ENCODE data around the gene GJB1. TPM values are rescaled to one million over a fixed set of nuclear protein-coding genes. Genes with fewer than 3 reads are reported as not detected.

GJB1 gene
- total RNA-seq, 4 donors from 2014 or later, result not detected

DNA sequence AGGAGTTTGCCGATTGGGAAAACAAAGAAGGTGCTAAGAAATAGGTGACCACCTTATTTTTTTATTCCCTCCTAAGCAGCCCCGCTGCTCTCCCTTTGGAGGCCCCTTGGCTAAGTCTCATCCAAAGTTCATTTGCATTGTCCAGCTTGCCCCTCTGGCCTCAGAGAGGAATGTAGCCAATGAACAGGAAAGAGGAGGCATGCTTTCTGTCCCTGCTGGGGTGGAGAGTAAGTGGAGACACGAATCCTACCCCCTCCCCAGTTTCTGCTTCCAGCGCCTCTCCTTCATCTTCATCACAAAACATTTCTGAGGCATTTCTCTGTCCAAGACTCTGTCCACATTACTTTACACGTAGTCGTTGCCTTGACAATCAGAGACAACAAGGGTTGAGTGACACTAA lies 39.7 kb upstream of the GJB1 start:
- TF ChIP-seq EP300 (IDR thresholded peaks at IDR 0.05) (no peak), POLR2AphosphoS5 (IDR thresholded peaks at IDR 0.05) (no peak), POLR2A (IDR thresholded peaks at IDR 0.05) (no peak)
- TF ChIP-seq, protein P1, sequence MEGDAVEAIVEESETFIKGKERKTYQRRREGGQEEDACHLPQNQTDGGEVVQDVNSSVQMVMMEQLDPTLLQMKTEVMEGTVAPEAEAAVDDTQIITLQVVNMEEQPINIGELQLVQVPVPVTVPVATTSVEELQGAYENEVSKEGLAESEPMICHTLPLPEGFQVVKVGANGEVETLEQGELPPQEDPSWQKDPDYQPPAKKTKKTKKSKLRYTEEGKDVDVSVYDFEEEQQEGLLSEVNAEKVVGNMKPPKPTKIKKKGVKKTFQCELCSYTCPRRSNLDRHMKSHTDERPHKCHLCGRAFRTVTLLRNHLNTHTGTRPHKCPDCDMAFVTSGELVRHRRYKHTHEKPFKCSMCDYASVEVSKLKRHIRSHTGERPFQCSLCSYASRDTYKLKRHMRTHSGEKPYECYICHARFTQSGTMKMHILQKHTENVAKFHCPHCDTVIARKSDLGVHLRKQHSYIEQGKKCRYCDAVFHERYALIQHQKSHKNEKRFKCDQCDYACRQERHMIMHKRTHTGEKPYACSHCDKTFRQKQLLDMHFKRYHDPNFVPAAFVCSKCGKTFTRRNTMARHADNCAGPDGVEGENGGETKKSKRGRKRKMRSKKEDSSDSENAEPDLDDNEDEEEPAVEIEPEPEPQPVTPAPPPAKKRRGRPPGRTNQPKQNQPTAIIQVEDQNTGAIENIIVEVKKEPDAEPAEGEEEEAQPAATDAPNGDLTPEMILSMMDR (IDR thresholded peaks at IDR 0.05), result no peak
- peak overlapping the region in 2 of 4 donors; percentile 87 to 88 for H3K27ac ChIP-seq
- H3K4me3 ChIP-seq, result no peak overlapping the region
- no peak for ATAC-seq
- WGBS, 2 donors (ENCODE audit: low coverage in 1 of 2), result 60 to 80% methylated on average over 1 of the region's 6 CpGs
- no peaks in the 10 kb centered on the region for H3K27me3 ChIP-seq
- no peaks in the 10 kb centered on the region for H3K36me3 ChIP-seq
- H3K9me3 ChIP-seq, result no peaks in the 10 kb centered on the region
- H3K4me1 ChIP-seq, result peaks cover 0 to 16% (median 5%) of the 10 kb centered on the region in 3 donors

DNA sequence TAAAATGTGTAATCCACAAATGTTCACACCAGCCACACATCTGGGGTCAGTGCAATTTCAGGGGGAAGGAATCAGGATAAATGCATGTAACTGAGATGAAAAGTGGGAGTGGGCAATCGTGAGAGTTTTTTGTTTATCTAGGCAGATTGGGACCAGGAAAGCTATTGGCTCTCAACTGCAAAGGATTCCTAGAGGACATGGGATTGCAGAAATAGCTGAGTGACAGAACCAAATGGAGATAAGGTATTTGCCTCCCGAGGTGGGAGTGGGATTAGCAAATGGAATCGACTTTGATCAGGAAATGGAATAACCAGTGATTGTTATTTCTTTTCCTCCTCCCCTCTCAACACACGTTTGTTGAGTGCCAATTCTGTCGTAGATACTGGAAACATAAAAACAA lies 38.9 kb upstream of the GJB1 start:
- Histone ChIP-seq H3K27ac (no peak overlapping the region), H3K36me3 (no peaks in the 10 kb centered on the region), H3K27me3 (no peaks in the 10 kb centered on the region), H3K4me3 (no peak overlapping the region), H3K4me1 (peaks cover 0 to 16% (median 5%) of the 10 kb centered on the region in 3 donors), H3K9me3 (no peaks in the 10 kb centered on the region)
- ATAC-seq, result no peak
- 37 to 55% methylated on average over 4 to 5 of the region's 5 CpGs for WGBS, 2 donors (ENCODE audit: low coverage in 1 of 2)
- TF ChIP-seq EP300 (IDR thresholded peaks at IDR 0.05), result no peak

DNA sequence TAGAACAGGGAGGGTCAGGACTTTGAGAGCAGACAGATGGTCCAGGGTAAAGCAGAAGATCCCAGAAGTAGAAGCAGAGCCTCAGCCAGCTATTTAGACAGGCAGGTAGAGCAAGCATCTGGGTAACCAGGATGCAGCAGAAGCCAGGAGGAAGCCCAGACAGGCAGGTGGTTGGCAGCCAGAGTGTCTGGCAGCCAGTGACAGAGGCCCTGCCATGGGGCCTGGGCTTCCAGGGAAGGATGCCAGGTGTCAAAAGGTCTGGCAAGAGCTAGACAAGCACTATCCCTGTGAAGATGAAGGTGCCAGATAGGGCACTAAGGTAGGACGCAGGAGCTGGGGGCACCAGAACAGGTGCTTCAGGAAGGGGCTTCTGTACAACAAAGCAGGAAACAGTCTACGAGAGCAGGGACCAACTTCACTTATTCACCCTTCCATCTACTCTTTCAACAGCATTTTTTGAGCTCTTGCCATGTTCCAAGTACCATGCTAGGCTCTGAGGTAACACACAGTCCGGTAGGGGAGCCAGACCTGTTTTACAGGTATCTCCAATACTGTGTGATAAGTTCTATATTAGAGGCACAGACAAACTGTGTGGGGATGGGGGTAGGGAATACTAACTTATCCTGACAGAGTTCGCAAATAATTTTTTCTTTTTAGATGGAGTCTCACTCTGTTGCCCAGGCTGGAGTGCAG lies 38.1 kb upstream of the GJB1 start:
- no peaks in the 10 kb centered on the region for H3K9me3 ChIP-seq
- H3K27ac ChIP-seq, result no peak overlapping the region
- 76 to 79% methylated on average over 3 to 4 of the region's 4 CpGs for WGBS, 2 donors (ENCODE audit: low coverage in 1 of 2)
- H3K27me3 ChIP-seq, result no peaks in the 10 kb centered on the region
- H3K4me3 ChIP-seq, result no peak overlapping the region
- peaks cover 0 to 16% (median 5%) of the 10 kb centered on the region in 3 donors for H3K4me1 ChIP-seq
- TF ChIP-seq, protein P1 (IDR thresholded peaks at IDR 0.05), result no peak
- TF ChIP-seq POLR2A (IDR thresholded peaks at IDR 0.05), result no peak
- TF ChIP-seq POLR2AphosphoS5 (IDR thresholded peaks at IDR 0.05), result no peak
- TF ChIP-seq EP300 (IDR thresholded peaks at IDR 0.05), result no peak
- ATAC-seq, result no peak
- no peaks in the 10 kb centered on the region for H3K36me3 ChIP-seq

DNA sequence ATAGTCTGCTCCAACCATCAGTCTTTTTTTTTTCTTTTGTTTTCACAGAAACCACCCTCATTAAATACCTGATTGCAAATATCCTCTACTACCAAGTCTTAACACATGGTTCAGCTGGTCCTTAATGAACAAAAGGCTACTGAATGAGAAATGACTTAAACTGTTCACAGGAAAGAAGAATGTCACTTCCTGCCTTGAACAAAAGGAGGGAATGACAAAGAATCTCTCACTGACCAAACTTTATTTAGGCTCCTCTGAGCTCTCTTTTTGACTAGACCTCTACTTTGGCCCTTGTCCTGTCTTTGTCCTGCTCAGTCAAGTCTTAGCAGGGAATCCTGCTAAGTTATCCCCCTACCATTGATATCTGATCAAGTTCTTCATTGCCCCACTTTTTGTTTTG lies 31.8 kb upstream of the GJB1 start:
- no peak for TF ChIP-seq POLR2AphosphoS5 (IDR thresholded peaks at IDR 0.05)
- TF ChIP-seq EP300 (IDR thresholded peaks at IDR 0.05), result no peak
- no peak for TF ChIP-seq POLR2A (IDR thresholded peaks at IDR 0.05)
- TF ChIP-seq, protein P1 (IDR thresholded peaks at IDR 0.05), result no peak
- Histone ChIP-seq H3K27me3 (no peaks in the 10 kb centered on the region), H3K4me1 (no peaks in the 10 kb centered on the region), H3K4me3 (no peak overlapping the region), H3K36me3 (no peaks in the 10 kb centered on the region), H3K27ac (no peak overlapping the region), H3K9me3 (no peaks in the 10 kb centered on the region)
- ATAC-seq, result no peak

DNA sequence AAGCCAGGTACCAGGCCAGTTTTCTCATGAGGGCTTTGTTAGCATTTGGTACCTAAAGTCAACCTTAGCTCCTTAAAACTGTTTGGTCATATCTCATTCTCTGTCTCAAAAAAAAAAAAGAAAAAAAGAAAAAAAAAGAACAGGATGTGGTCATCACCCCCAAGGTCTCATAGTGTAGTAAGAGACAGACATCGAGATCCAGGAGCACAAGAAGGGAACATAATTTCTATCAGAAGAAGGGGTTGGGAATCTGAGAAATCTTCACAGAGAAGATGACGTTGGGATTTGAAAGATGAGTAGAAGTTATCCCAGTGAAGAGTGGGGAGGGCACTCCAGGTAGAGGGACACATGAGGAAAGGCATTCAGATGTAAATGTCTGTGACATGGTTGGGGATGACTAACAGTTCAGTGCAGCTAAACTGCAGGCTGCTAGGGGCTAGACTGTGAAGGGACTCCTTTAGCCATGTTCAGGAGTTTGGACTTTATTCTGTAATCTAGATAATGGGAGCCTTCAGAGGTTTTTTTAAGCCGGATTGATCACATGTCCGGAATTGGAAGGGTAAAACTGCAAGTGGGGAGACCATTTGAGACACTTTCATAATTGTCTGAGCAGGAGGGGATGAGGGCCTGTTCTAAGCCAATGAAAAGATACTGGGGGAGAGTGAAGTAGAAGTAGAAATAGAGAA lies 26.9 kb upstream of the GJB1 start:
- no peak overlapping the region for H3K4me3 ChIP-seq
- H3K27ac ChIP-seq, result no peak overlapping the region
- 67 to 83% methylated on average over 1 to 4 of the region's 4 CpGs for WGBS, 2 donors (ENCODE audit: low coverage in 1 of 2)
- TF ChIP-seq, protein P1 (IDR thresholded peaks at IDR 0.05), result no peak
- TF ChIP-seq POLR2A (IDR thresholded peaks at IDR 0.05) (no peak), POLR2AphosphoS5 (IDR thresholded peaks at IDR 0.05) (no peak), EP300 (IDR thresholded peaks at IDR 0.05) (no peak)
- H3K9me3 ChIP-seq, result no peaks in the 10 kb centered on the region
- no peaks in the 10 kb centered on the region for H3K27me3 ChIP-seq
- H3K36me3 ChIP-seq, result no peaks in the 10 kb centered on the region
- no peaks in the 10 kb centered on the region for H3K4me1 ChIP-seq
- no peak for ATAC-seq

Data from gastroesophageal sphincter (tissue), 4 donors.